ENCODE measurements around the gene SLC27A5. TPM values are rescaled to one million over a fixed set of nuclear protein-coding genes. Genes with fewer than 3 reads are reported as not detected.
"Not testable (repeated sequence)": the region's sequence is repeated elsewhere in the genome, so short reads cannot be mapped to it uniquely, and the experiment has no call there.

SLC27A5 gene
- polyA plus RNA-seq, 4 donors, result 9.7 to 13.4 (median 10.1) TPM

- DNase-seq (ENCODE audit: low read depth in 4 of 4, low spot score in 2 of 4), result no peak
Observed at GRCh38 chr19:58474997-58475713, 36.6 kb downstream of the SLC27A5 start.

- DNase-seq (ENCODE audit: low read depth in 4 of 4, low spot score in 2 of 4), result no peak
Observed at GRCh38 chr19:58474291-58474996, 37.3 kb downstream of the SLC27A5 start.

DNA sequence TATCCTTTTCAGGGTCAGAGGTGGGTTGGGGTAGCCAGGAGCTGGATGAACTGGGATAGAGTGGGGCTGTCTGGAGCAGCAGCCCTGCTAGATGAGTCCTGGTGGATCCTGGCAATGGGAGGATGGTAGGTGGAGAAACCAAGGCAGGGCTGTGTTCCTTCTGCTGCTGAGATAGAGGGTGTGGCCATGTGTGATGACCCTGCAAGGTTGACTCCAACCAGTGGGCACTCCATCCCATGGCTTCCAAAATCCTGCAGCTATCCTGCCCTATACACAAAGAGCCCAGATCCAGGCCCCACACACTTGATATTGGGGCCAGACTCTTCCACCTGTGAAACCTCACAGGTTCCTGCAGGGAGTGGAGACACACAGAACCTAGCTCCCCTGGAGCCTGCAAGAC lies 38.0 kb downstream of the SLC27A5 start:
- no peak for DNase-seq (ENCODE audit: low read depth in 4 of 4, low spot score in 2 of 4)

DNA sequence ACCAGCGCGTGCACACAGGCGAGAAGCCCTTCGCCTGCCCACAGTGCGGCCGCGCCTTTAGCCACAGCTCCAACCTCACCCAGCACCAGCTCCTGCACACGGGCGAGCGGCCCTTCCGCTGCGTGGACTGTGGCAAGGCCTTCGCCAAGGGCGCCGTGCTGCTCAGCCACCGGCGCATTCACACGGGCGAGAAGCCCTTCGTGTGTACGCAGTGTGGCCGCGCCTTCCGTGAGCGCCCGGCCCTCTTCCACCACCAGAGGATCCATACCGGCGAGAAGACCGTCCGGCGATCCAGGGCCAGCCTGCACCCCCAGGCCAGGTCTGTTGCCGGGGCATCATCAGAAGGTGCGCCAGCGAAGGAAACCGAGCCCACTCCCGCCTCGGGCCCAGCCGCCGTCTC lies 40.1 kb downstream of the SLC27A5 start:
- DNase-seq (ENCODE audit: low read depth in 4 of 4, low spot score in 2 of 4), result no peak

DNA sequence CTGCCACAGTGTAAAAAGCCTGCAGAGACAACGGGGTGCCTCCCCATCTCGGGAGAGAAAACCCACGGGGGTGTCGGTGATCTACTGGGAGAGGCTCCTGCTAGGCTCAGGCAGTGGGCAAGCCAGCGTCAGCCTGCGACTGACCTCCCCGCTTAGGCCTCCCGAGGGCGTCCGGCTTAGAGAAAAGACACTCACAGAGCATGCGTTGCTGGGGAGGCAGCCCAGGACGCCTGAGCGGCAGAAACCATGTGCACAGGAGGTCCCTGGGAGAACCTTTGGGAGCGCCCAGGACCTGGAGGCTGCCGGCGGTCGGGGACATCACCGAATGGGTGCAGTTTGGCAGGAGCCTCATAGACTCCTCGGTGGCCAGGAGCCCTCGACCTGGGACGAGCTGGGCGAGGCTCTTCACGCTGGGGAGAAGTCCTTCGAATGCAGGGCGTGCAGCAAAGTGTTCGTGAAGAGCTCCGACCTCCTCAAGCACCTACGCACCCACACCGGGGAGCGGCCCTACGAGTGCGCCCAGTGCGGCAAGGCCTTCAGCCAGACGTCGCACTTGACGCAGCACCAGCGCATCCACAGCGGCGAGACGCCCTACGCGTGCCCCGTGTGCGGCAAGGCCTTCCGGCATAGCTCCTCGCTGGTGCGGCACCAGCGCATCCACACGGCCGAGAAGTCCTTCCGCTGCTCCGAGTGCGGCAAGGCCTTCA lies 40.8 kb downstream of the SLC27A5 start:
- not testable (repeated sequence) for DNase-seq (ENCODE audit: low read depth in 4 of 4, low spot score in 2 of 4)

- no peak for DNase-seq (ENCODE audit: low read depth in 4 of 4, low spot score in 2 of 4)
Observed at GRCh38 chr19:58469241-58470013, 42.4 kb downstream of the SLC27A5 start.

DNA sequence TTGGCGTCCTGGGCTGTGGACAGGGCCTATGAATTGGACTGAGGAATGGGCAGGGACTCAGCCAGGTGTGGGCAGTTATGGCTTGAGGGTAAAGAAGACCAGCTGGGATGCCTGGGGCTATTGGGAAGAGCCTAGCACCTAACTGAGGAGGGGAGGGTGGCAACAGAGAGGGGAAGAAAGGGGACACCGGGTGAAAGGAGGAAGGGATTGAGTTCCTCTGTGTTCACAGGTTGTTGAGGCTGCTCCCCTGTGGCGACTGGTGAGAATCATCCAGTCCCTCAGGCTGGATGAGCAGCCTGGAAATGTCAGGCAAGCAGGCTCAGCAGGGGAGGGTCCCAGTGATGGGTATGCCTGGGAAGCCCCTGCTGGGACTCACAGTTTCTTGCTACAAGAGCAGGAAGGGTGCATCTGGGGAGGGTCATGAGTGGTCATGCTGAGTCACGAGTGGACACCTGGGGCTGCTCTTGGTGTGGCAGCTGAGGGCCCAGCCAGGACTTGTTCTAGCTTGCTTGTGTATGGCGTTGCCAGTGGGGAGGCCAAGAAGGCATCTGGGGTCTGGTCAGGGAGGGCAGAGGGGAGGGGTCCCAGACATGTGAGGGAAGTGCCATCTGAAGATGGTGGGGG lies 43.5 kb downstream of the SLC27A5 start:
- no peak for DNase-seq (ENCODE audit: low read depth in 4 of 4, low spot score in 2 of 4)

DNA sequence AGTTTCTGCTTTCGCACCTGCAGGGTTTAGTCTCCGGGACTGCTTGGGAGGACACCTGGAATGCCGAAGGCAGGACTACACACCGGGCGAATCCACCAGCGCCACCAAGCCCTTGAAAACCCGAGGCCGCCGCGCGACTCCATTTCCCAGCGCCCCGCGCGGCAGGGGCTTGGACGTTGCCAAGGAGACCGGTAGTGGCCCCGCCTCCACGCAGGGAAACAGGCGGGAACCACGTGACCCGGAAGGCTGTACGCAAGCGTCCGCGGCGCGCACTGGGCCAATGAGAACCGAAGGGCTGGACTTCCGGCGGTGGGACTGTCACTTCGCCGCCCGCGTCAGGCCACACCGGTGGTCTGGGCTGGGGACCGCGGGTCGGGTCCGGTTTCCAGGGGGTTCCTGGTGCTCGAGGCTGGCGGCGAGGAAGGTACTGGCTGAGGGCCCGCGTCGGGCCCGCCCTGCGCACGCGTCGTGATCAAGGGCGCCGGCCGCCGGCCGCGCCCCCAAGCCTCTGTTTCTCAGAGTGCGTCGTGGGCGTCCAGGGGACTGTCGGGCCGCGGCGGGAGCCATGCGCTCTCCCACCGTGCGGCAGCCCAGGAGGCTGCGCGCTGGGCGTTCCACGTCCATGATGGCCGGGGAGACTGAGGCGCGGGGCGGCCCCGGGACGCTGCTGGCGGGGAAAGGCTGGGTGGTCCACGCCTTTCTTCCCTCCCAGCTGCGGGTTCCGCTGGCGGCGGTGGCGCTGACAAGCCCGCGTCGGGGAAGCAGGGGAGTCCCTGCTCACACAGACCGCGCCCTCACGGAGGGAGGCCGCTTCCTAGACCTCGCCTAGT lies 44.8 kb downstream of the SLC27A5 start, which contains the start of gene ZNF324:
ZNF324 (plus strand) TSS at position 321 of the 830 bp plus-strand sequence. CDS start 2,106 bp downstream, outside the sequence.
- DNase-seq (ENCODE audit: low read depth in 4 of 4, low spot score in 2 of 4), result peak; percentile 86 to 95 (median 92)

DNA sequence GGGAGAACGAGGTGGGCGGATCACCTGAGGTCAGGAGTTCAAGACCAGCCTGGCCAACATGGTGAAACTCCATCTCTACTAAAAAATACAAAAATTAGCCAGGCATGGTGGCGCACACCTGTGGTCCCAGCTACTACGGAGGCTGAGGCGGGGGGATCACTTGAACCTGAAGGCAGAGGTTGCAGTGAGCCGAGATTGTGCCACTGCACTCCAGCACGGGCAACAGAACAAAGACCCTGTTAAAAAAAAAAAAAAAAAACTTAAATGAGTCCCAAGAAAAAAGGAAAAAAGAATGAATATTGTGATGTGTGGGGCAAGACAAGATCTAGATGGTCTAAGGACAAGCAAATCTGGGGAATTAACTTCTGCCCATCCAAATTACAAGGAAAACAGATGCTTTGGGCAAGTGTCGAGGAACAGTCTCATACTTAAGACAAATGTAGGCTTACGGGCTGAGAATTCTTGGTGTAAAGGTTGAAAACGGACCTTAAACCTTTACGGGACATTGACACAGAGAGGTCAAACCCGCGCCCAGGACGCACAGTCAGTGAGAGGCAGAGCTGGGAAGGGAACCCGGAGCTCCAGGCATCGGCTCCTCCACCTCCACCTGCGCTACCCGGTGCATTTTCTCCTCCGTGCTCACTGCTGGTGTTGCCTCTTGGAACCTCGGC lies 45.6 kb downstream of the SLC27A5 start:
- no peak for DNase-seq (ENCODE audit: low read depth in 4 of 4, low spot score in 2 of 4)

- no peak for DNase-seq (ENCODE audit: low read depth in 4 of 4, low spot score in 2 of 4)
Observed at GRCh38 chr19:58460039-58460438, 51.8 kb downstream of the SLC27A5 start.

DNA sequence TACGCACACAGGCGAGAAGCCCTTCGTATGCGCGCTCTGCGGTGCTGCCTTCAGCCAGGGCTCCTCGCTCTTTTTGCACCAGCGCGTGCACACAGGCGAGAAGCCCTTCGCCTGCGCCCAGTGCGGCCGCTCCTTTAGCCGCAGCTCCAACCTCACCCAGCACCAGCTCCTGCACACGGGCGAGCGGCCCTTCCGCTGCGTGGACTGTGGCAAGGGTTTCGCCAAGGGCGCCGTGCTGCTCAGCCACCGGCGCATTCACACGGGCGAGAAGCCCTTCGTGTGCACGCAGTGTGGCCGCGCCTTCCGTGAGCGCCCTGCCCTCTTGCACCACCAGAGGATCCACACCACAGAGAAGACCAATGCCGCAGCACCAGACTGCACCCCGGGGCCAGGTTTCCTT lies 55.7 kb downstream of the SLC27A5 start:
- no peak for DNase-seq (ENCODE audit: low read depth in 4 of 4, low spot score in 2 of 4)

GRCh38 chr19:58455306-58455705 lies 56.5 kb downstream of the SLC27A5 start:
- DNase-seq (ENCODE audit: low read depth in 4 of 4, low spot score in 2 of 4), result no peak

DNA sequence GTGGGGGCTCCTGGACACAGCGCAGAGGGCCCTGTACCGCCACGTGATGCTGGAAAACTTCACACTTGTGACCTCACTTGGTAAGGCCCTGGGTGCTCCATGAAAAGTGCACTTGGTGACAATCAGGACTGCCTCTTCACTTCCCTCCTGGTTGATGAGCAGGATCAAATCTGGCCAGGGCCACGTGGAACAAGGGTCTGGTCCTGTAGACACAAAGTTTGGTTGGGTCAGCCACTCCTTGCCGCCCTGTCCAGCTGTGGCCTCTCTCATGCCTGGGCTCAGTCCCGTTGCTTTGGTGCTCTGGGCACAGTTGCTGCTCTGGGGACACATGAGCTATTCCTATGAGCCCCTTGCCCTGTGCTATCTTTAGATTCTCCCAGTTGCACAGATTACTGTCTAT lies 58.0 kb downstream of the SLC27A5 start:
- no peak for DNase-seq (ENCODE audit: low read depth in 4 of 4, low spot score in 2 of 4)

- DNase-seq (ENCODE audit: low read depth in 4 of 4, low spot score in 2 of 4), result peak; percentile 80 to 97 (median 88)
Observed at GRCh38 chr19:58451358-58452101, 60.3 kb downstream of the SLC27A5 start, which contains the start of gene ZNF324B. Gene ZNF324B, plus strand, starts transcription at chr19:58451622. Its CDS starts 2,080 bp downstream, at chr19:58453702.

DNA sequence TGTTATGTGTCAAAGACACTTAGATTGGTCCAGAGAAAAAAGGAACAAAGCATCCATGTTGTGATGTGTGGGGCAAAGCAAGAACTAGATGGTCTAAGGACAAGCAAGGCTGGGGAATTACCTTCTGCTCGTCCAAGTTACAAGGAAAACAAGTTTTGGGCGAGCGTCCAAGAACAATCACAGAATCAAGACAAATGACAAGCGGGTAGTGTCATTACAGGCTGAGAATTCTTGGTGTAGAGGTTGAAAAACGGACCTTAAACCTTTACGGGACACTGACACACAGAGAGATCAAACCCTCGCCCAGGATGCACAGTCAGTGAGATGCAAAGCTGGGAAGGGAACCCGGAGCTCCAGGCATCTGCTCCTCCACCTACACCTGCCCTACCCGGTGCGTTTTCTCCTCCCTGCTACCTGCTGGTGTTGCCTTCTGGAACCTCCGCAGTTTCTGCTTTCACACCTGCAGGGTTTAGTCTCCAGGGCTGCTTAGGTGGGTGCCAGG lies 60.9 kb downstream of the SLC27A5 start:
- DNase-seq (ENCODE audit: low read depth in 4 of 4, low spot score in 2 of 4), result peak in 1 of 4 donors; percentile 20

- DNase-seq (ENCODE audit: low read depth in 4 of 4, low spot score in 2 of 4), result not testable (repeated sequence)
Observed at GRCh38 chr19:58449980-58450379, 61.8 kb downstream of the SLC27A5 start.

GRCh38 chr19:58448860-58449259 lies 62.9 kb downstream of the SLC27A5 start:
- not testable (repeated sequence) for DNase-seq (ENCODE audit: low read depth in 4 of 4, low spot score in 2 of 4)
